AG04450 (cell line): ENCODE data around the gene GAPVD1. TPM values are rescaled to one million over a fixed set of nuclear protein-coding genes. Genes with fewer than 3 reads are reported as not detected.

Experiments
- CTCF ChIA-PET: fragments of 300-600, 350-600 bp; formaldehyde crosslinking; extraction: SDS; loops from one replicate; lab custom pipeline; 2022; ENCODE audit warnings: antibody characterized with exemption, inconsistent platforms; lab: Charles Lee
- POLR2A ChIA-PET: fragments of 350-600 bp; formaldehyde crosslinking; extraction: SDS; loops from one replicate; lab custom pipeline; 2021; ENCODE audit warnings: antibody characterized with exemption, inconsistent platforms; lab: Yijun Ruan, JAX
- DNase-seq: peaks from one replicate; pipeline ENCODE4 v3.0.0-alpha.2; 2011; ENCODE audit warnings: low read depth, low spot score
- H3K27ac ChIP-seq: one replicate; pipeline ENCODE4 v1.5.1; 2012; ENCODE audit warnings: low read depth, low read length, control low read depth
- H3K27me3 ChIP-seq: one replicate; pipeline ENCODE4 v1.6.0; 2012; ENCODE audit warnings: low read length; ENCODE audit not compliant: control insufficient read depth, insufficient read depth
- H3K4me3 ChIP-seq: 2 replicates; pipeline ENCODE4 v1.5.1; 2011; ENCODE audit warnings: mild to moderate bottlenecking, low read depth, low read length, control low read depth
- H3K9me3 ChIP-seq: 2 replicates; pipeline ENCODE4 v1.5.1; 2012; ENCODE audit warnings: low read length; ENCODE audit not compliant: control insufficient read depth, insufficient read depth
- polyA plus RNA-seq: library from polyadenylated mRNA; depleted of rRNA; stranded (reverse); fragments of >200 nt; gene quantifications from 2 replicates; pipeline ENCODE4 v1.2.3, GENCODE V29; 2011
- TF ChIP-seq, protein P1 (sequence below): IDR thresholded peaks from 2 replicates; pipeline ENCODE4 v1.5.1; 2011; ENCODE audit warnings: low read depth, low read length, control low read depth, inconsistent platforms

Gene GAPVD1
- polyA plus RNA-seq, 1 experiment, result 25.8 TPM

DNA sequence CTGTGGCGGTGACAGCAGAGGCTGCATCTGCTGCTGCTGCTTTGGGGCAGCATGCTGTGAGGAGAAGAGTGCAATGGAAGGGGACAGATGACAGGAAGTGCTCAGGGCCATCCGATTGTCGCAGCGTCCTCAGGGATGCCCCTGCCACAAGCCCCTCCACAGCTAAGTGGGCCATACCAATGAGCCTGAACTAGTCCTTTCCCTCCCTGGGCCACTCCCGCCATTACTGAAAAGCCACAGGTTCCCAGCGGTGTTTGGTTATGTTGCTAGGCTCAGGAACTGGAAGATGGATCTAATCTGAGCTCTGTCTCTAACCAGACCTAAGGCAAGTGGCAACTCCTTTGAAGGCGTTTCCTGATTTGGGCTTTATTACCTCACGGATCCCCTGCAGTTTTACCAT, 109.2 kb downstream of the GAPVD1 start:
- Histone ChIP-seq H3K27me3 (no peaks in the 10 kb centered on the region), H3K27ac (no peak overlapping the region), H3K9me3 (no peaks in the 10 kb centered on the region), H3K4me3 (no peak overlapping the region)
- CTCF ChIA-PET, result interaction anchor here (1.1 to 1.3 kb wide), 2 partner anchors 115 to 594 kb away, joined by 3 to 4 read pairs; partner anchors contain the start of gene OLFML2A
- no peak for DNase-seq
- TF ChIP-seq, protein P1, sequence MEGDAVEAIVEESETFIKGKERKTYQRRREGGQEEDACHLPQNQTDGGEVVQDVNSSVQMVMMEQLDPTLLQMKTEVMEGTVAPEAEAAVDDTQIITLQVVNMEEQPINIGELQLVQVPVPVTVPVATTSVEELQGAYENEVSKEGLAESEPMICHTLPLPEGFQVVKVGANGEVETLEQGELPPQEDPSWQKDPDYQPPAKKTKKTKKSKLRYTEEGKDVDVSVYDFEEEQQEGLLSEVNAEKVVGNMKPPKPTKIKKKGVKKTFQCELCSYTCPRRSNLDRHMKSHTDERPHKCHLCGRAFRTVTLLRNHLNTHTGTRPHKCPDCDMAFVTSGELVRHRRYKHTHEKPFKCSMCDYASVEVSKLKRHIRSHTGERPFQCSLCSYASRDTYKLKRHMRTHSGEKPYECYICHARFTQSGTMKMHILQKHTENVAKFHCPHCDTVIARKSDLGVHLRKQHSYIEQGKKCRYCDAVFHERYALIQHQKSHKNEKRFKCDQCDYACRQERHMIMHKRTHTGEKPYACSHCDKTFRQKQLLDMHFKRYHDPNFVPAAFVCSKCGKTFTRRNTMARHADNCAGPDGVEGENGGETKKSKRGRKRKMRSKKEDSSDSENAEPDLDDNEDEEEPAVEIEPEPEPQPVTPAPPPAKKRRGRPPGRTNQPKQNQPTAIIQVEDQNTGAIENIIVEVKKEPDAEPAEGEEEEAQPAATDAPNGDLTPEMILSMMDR, result no peak
- POLR2A ChIA-PET, result no interaction called here

DNA sequence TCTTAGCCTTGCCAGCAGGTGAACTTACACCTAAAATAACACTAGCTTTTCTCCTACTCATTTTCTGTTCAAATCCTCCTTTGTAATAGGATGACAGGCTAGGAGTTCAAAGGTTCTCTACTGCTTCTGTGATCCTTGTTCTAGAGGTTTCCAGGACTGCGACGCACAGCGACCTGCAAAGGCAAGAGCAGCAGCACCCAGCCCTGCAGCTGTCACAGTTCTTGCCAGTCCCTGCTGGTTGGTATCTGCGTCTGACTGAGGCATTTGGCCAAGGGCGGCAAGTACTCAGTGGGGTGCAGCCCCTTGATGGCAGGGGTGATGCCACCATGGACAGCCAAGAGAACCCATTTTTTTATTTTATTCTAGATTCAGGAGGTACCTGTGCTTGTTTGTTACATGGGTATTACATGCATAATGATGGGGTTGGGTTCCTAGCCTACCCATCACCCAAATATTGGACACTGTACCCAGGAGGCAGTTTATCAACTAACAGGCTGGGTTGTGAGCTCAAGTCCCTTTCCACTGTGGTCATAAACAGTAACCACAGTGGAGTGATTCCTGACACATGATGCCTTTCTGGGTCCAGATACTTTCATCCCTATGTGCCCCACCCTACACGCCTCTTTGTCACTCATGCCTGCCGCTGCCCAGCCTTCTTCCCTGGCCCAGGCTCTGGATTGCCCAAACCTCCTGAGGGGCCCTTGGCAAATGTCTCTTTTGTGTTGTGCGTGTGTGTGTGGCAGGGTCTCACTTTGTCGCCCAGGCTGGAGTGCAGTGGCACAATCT, 111.0 kb downstream of the GAPVD1 start:
- POLR2A ChIA-PET, result no interaction called here
- no peak for DNase-seq
- Histone ChIP-seq H3K27ac (no peak overlapping the region), H3K9me3 (no peaks in the 10 kb centered on the region), H3K27me3 (peaks cover 7% of the 10 kb centered on the region), H3K4me3 (no peak overlapping the region)
- TF ChIP-seq, protein P1, result no peak
- CTCF ChIA-PET, result interaction anchor here (0.6 kb wide), 1 partner anchor 580 kb away, joined by 6 read pairs; no protein-coding TSS in a partner anchor

DNA sequence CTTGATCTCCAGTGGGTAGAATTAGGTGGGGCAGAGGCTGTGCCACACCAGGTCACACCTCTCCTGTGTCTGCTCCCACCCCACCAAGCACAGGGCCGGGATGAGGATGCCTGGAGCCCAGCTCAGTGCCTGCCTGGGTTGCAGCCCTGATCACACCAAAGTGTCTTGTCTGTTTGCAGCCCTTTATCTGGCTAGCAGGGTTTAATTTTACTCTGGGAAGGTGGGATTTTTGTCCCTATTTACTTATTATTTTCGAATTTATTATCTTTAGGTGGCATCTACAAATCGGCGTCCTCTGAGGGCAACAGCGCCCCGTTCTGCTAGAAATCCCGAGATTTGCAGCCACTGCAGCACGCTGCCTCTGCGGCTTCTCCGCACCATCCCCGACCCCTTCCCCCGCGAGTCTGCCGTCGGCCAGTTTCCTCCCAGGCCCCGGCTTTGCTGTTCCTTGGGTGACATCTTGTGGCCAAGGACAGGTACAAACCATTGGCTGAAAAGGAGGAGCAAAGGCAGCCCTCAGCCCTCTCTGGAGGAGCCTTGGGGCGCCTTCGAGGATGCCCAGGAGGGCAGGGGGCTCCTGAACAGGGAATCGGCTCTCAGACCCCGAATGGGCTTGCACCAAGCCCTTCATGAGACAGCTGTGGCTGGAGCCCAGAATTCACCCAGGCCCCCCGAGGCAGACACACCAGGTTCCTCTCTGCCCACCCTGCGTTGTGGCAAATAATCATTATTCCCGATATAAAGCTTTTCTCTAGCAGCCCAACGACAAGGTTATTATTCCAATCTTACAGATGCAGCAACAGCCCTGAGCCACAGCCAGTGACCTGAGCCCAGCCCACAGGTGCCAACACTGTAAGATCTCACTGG, 113.0 kb downstream of the GAPVD1 start:
- ChIA-PET CTCF (interaction anchor here (0.6 to 1.4 kb wide), 6 partner anchors 13 to 601 kb away, joined by 3 to 7 read pairs (median 4); partner anchors contain the start of gene WDR38), POLR2A (no interaction called here)
- TF ChIP-seq, protein P1, result peak; percentile 86
- H3K9me3 ChIP-seq, result no peaks in the 10 kb centered on the region
- DNase-seq, result peak; percentile 49
- H3K4me3 ChIP-seq, result peak overlapping the region; percentile 50
- no peak overlapping the region for H3K27ac ChIP-seq
- peaks cover 14% of the 10 kb centered on the region for H3K27me3 ChIP-seq

DNA sequence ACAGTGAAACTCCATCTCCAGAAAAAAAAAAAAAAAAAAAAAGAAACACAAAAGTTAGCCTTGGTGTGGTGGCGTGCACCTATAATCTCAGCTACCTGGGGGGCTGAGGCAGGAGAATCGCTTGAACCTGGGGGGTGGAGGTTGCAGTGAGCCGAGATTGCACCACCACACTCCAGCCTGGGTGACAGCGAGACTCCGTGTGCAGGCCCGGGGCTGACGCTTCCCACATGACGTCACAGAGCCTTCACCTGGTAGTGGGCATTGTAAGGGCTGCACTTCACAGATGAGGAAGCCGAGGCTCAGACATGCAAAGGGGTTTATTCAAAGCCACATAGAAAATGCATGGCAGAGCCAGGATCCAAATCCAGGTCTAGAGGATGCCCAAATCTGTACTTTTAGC, 114.2 kb downstream of the GAPVD1 start:
- no peaks in the 10 kb centered on the region for H3K9me3 ChIP-seq
- H3K27ac ChIP-seq, result no peak overlapping the region
- DNase-seq, result no peak
- TF ChIP-seq, protein P1, result no peak
- H3K4me3 ChIP-seq, result no peak overlapping the region
- ChIA-PET POLR2A (interaction anchor here (1.4 kb wide), 1 partner anchor 135 kb away, joined by 4 read pairs; the partner anchor contains the start of gene HSPA5), CTCF (interaction anchor here (0.7 to 1.1 kb wide), 3 partner anchors 14 to 575 kb away, joined by 3 to 4 read pairs (median 4); partner anchors contain the start of gene WDR38)
- H3K27me3 ChIP-seq, result peaks cover 14% of the 10 kb centered on the region
